Activated gamma-delta T cell treated with anti-CD3 and anti-CD28 coated beads, Interleukin-2, amount 50 U/mL, for 16 hours (primary cell): ENCODE data around the gene DNAJC4.
"Not testable (repeated sequence)": the region's sequence is repeated elsewhere in the genome, so short reads cannot be mapped to it uniquely, and the experiment has no call there.

Experiments used
- DNase-seq: peaks from one replicate; pipeline ENCODE4 v3.0.0-alpha.2; 2020; ENCODE audit warnings: low read depth

DNAJC4 gene

GRCh38 chr11:64245797-64246620 is 15.7 kb downstream of the DNAJC4 start:
- peak; percentile 68 for DNase-seq

GRCh38 chr11:64246621-64246870 is 16.2 kb downstream of the DNAJC4 start:
- DNase-seq, result not testable (repeated sequence)

- DNase-seq, result peak; percentile 81
Measured at GRCh38 chr11:64246871-64247728, 16.8 kb downstream of the DNAJC4 start, which contains the start of gene PPP1R14B. PPP1R14B (minus strand) TSS chr11:64246943; CDS start chr11:64246673, 270 bp downstream.

GRCh38 chr11:64247729-64248531 is 17.6 kb downstream of the DNAJC4 start:
- no peak for DNase-seq

- DNase-seq, result no peak
Measured at GRCh38 chr11:64248578-64248977, 18.2 kb downstream of the DNAJC4 start.

- no peak for DNase-seq
Measured at GRCh38 chr11:64249038-64249437, 18.7 kb downstream of the DNAJC4 start.

GRCh38 chr11:64249563-64250414 is 19.4 kb downstream of the DNAJC4 start:
- no peak for DNase-seq

- DNase-seq, result no peak
Measured at GRCh38 chr11:64250415-64251015, 20.2 kb downstream of the DNAJC4 start.

GRCh38 chr11:64251016-64251752 is 20.8 kb downstream of the DNAJC4 start, which contains the start of gene PLCB3:
PLCB3 (plus strand) TSS chr11:64251530; CDS start chr11:64251650, 120 bp downstream.
- peak; percentile 51 for DNase-seq

GRCh38 chr11:64251753-64252002 is 21.3 kb downstream of the DNAJC4 start:
- no peak for DNase-seq

- DNase-seq, result no peak
Measured at GRCh38 chr11:64252003-64252872, 21.9 kb downstream of the DNAJC4 start.

- no peak for DNase-seq
Measured at GRCh38 chr11:64253043-64253442, 22.7 kb downstream of the DNAJC4 start.

- no peak for DNase-seq
Measured at GRCh38 chr11:64253481-64253880, 23.1 kb downstream of the DNAJC4 start.

- no peak for DNase-seq
Measured at GRCh38 chr11:64254326-64254725, 24.0 kb downstream of the DNAJC4 start.

GRCh38 chr11:64255135-64256128 is 25.1 kb downstream of the DNAJC4 start:
- no peak for DNase-seq

GRCh38 chr11:64256300-64256699 is 26.0 kb downstream of the DNAJC4 start:
- DNase-seq, result no peak

GRCh38 chr11:64258356-64258755 is 28.0 kb downstream of the DNAJC4 start:
- DNase-seq, result no peak

GRCh38 chr11:64258946-64259532 is 28.7 kb downstream of the DNAJC4 start:
- DNase-seq, result no peak
